HEK293T (cell line): Measurements from ENCODE around the gene SLC9C1.

ENCODE experiments used
- CTCF ChIA-PET: fragments of 350-600 bp; formaldehyde crosslinking; extraction: SDS; loops from one replicate; lab custom pipeline; 2021; ENCODE audit warnings: antibody characterized with exemption, inconsistent platforms; lab: Yijun Ruan, JAX
- POLR2A ChIA-PET: fragments of 350-600 bp; formaldehyde crosslinking; extraction: SDS; loops from one replicate; lab custom pipeline; 2020; ENCODE audit warnings: antibody characterized with exemption, inconsistent platforms; lab: Yijun Ruan, JAX
- DNase-seq: peaks from one replicate; pipeline ENCODE4 v3.0.0; 2012; ENCODE audit warnings: mixed read lengths; ENCODE audit errors: extremely low spot score
- ARNT ChIP-seq: fragments of 450-650 bp; IDR thresholded peaks from 2 replicates; pipeline ENCODE4 v1.6.1; 2017; ENCODE audit warnings: mild to moderate bottlenecking
- BHLHE40 ChIP-seq: fragments of 450-650 bp; IDR thresholded peaks from 2 replicates; pipeline ENCODE4 v1.6.1; 2016; ENCODE audit warnings: mild to moderate bottlenecking, moderate library complexity, borderline replicate concordance
- CTBP1 ChIP-seq: fragments of 450-650 bp; IDR thresholded peaks from 2 replicates; pipeline ENCODE4 v1.6.1; 2016; ENCODE audit warnings: borderline replicate concordance
- ELF4 ChIP-seq: fragments of 450-650 bp; IDR thresholded peaks from 2 replicates; pipeline ENCODE4 v1.6.1; 2017; ENCODE audit warnings: antibody characterized with exemption
- FOXA1 ChIP-seq: fragments of 450-650 bp; IDR thresholded peaks from 2 replicates; pipeline ENCODE4 v1.6.1; 2016; ENCODE audit warnings: mild to moderate bottlenecking
- FOXK2 ChIP-seq: fragments of 450-650 bp; IDR thresholded peaks from 2 replicates; pipeline ENCODE4 v1.6.1; 2016; ENCODE audit warnings: mild to moderate bottlenecking
- FOXM1 ChIP-seq: fragments of 450-650 bp; IDR thresholded peaks from 2 replicates; pipeline ENCODE4 v1.6.1; 2017; ENCODE audit warnings: mild to moderate bottlenecking, borderline replicate concordance
- HDGF ChIP-seq: fragments of 450-650 bp; IDR thresholded peaks from 2 replicates; pipeline ENCODE4 v1.6.1; 2017; ENCODE audit warnings: antibody characterized with exemption, borderline replicate concordance
- L3MBTL2 ChIP-seq: fragments of 450-650 bp; conservative IDR thresholded peaks from 2 replicates; pipeline ENCODE4 v1.6.1; 2016; ENCODE audit warnings: mild to moderate bottlenecking
- LEF1 ChIP-seq: fragments of 450-650 bp; IDR thresholded peaks from 2 replicates; pipeline ENCODE4 v1.6.1; 2017; ENCODE audit warnings: mild to moderate bottlenecking, borderline replicate concordance
- NFRKB ChIP-seq: fragments of 450-650 bp; IDR thresholded peaks from 2 replicates; pipeline ENCODE4 v1.6.1; 2016; ENCODE audit warnings: mild to moderate bottlenecking, moderate library complexity
- SP1 ChIP-seq: fragments of 450-650 bp; IDR thresholded peaks from 2 replicates; pipeline ENCODE4 v1.6.1; 2017
- SUZ12 ChIP-seq: fragments of 450-650 bp; IDR thresholded peaks from 2 replicates; pipeline ENCODE4 v1.6.1; 2016; ENCODE audit warnings: mild to moderate bottlenecking
- TARDBP ChIP-seq: fragments of 450-650 bp; IDR thresholded peaks from 2 replicates; pipeline ENCODE4 v1.6.1; 2016
- ZNF384 ChIP-seq: fragments of 450-650 bp; IDR thresholded peaks from 2 replicates; pipeline ENCODE4 v1.6.1; 2016
- TF ChIP-seq, protein P1 (sequence below): fragments of 450-650 bp; IDR thresholded peaks from 2 replicates; pipeline ENCODE4 v1.6.1; 2016

Gene SLC9C1

DNA sequence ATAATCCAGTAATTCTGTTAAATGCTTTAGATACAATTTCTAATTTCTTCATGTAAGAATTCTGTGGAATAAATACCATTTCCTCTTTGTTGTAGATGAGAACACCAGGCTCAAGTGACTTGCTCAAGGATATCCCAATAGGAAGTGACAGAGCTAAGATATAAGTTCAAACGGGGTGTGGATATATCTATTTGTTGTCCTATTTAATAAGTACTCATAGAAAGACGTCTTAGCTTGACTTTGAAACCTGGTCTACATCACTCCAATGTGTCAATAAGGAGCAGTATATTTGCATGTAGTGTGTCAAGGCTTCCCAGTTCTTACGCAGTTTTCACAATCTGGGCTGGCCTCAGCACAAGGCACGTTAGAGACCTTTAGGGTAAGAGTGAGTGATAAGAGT is 156.2 kb downstream of the SLC9C1 start:
- ChIA-PET POLR2A (no interaction called here), CTCF (interaction anchor here (0.7 to 1.4 kb wide), 2 partner anchors 13 to 28 kb away, joined by 3 to 4 read pairs; no protein-coding TSS in a partner anchor)
- TF ChIP-seq ARNT: no peak
- TF ChIP-seq TARDBP: no peak
- no peak for TF ChIP-seq HDGF
- no peak for TF ChIP-seq NFRKB
- no peak for TF ChIP-seq FOXM1
- TF ChIP-seq L3MBTL2: no peak
- no peak for DNase-seq

DNA sequence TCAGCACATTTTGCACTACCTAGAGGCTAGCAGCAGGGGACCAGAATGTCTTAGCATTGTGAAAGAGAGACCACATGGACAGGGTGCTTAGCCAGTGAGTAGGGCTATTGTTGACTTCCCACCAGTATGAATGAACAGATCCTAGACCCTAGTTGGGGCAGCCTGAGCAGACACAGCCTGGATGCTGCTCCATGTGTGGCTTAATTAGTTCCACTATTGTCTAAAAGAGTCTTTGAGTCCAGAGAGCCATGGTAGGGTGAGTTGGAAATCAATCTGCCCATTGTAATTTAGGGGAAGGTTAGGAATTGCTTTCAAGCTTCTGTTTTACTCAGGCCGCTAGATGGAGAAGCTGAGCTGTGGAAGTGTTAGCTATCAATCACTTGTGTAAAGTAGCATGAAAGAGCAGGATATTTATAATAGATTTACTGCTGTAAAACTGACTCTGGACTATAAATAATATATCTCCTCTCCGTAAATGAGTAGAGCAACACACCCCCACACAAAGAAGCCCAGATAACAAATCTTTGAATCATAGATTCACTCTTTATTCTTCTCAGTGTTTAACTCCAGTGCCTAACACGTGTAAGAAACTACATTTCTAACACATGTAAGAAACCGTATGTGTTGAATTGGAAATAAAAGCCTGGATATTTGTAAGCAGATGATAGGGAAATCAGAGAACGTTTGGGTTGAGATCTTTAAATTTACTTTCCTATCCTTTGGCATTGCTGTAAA is 156.9 kb downstream of the SLC9C1 start:
- TF ChIP-seq FOXM1 (no peak), ELF4 (no peak)
- TF ChIP-seq, protein P1, sequence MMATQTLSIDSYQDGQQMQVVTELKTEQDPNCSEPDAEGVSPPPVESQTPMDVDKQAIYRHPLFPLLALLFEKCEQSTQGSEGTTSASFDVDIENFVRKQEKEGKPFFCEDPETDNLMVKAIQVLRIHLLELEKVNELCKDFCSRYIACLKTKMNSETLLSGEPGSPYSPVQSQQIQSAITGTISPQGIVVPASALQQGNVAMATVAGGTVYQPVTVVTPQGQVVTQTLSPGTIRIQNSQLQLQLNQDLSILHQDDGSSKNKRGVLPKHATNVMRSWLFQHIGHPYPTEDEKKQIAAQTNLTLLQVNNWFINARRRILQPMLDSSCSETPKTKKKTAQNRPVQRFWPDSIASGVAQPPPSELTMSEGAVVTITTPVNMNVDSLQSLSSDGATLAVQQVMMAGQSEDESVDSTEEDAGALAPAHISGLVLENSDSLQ: peak; percentile 93
- peak; percentile 61 for DNase-seq
- CTCF ChIA-PET: interaction anchor here (0.7 to 1.4 kb wide), 4 partner anchors 12 to 331 kb away, joined by 3 to 4 read pairs (median 3); no protein-coding TSS in a partner anchor
- POLR2A ChIA-PET: no interaction called here

DNA sequence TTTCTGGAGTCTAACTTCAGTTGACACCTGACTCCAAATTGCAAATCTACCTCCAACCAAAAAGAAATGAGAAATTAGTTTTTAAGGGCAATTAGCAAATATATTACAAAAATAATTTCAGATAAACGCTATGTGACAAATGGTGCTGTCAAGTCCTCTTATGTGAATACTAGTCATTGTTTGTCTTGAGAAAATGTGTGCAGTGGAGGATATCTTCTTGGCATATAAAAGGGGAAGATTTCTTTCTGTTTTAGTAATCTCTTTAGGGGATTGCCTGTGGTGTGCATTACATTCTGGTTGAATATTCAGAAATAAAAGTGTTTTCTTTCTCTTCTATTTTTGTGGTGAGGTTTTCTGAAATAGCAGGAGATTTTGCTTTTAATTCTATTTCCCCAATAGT is 158.0 kb downstream of the SLC9C1 start:
- TF ChIP-seq SP1: no peak
- no peak for TF ChIP-seq L3MBTL2
- TF ChIP-seq, protein P1: no peak
- TF ChIP-seq CTBP1: no peak
- TF ChIP-seq HDGF: no peak
- ChIA-PET POLR2A (no interaction called here), CTCF (interaction anchor here (1.3 kb wide), 1 partner anchor 24 kb away, joined by 3 read pairs; no protein-coding TSS in a partner anchor)
- no peak for DNase-seq

DNA sequence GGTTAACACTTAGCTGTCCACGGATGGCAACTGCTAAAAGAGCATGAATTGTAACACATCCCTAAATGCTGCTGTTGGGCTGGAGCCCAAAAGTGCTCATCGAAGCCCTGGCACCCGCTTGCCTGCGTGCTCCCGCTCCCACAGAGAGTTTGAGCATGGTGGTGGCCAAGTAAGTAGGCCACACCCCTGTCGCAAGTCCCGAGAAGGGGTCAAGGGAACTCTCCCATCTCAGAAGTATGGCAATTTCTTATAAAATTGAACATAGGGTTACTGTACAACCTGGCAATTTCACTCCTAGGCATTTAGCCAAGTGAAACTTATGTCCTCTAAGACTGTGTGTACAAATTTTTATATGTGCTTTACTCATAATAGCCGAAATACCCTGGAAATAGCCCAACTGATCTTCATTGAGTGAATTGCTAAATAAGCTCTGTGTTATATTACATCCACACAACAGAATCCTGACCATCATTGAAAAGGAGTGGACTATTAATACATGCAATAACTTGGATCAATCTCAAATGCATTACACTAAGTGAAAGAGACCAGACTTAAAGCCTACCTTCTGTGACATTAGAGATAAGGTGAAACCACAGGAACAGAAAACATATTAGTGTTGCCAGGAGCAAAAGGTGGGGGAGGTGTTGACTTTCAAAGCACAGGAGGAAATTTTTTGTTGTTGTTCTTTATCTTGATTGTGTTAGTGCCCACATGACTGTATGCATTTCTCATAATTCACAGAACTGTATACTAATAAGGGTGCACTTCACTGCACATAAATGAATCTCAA is 159.5 kb downstream of the SLC9C1 start:
- ChIA-PET CTCF (no interaction called here), POLR2A (no interaction called here)
- no peak for DNase-seq

DNA sequence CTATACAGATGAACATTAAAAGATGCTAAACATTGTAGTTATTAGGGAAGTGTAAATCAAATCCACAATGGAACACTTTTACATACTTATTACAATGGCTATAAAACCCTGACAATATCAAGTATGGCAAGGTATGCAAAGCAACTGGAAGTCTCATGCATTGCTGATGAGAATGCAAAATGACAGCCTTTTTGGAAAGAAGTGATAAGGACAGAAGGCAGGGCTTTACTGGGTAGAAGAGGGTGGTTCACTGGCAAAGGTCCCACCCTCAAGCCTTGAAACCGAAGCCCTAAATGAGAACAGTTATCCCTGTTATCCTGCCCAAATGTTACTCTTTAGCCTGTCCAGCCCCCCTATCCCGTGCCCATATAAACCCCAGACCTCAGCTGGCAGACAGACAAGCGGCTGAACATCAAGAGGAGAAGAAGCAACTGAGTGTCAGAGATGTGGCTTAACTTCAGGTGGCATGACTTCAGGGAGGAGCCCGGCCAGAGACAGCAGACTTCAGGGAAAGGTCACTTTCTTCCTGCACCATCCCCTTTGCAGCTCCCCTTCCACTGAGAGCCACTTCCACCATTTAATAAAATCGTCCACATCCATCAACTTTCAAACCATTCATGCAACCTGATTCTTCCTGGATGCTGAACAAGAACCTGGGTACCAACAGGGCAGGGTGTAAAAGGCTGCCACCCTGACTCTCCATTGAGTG is 160.2 kb downstream of the SLC9C1 start:
- no peak for DNase-seq
- TF ChIP-seq LEF1 (no peak), SP1 (no peak), SUZ12 (no peak), BHLHE40 (no peak), CTBP1 (no peak)
- CTCF ChIA-PET: no interaction called here
- POLR2A ChIA-PET: no interaction called here

More for the DNA sequence above, 159.5 kb downstream of the SLC9C1 start:
- TF ChIP-seq ARNT (no peak), NFRKB (no peak), FOXK2 (no peak), ELF4 (no peak)
- TF ChIP-seq, protein P1: no peak

DNA sequence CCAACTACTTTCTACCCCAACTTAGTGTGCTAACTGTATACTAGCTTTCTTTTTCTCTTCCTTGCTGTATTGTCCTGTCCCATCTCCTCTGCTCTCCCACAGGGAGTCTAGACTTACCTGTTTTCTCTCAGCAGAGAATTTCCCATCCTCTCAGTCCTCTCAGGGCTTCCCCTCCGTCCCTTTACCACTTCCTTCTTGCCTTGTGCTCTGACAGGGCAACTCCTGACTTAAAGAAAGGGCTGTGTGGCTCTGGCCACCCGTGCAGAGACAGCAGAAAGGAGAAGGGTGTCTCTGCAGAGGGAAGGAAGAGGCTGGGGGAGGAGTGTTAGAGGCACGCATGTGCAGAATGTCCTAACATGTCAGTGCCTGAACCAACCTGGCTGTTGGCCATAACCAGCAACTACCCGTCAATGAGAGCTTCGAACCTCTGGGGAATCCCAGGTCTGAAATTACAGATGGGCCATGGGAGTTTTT is 161.0 kb downstream of the SLC9C1 start, which contains the start of gene GCSAM:
GCSAM (minus strand) TSS at position 274 of the 474 bp plus-strand sequence; CDS start at position 146, 128 bp downstream.
- CTCF ChIA-PET: no interaction called here
- TF ChIP-seq FOXM1 (no peak), FOXK2 (no peak), HDGF (no peak), TARDBP (no peak), L3MBTL2 (no peak), CTBP1 (no peak), FOXA1 (no peak), BHLHE40 (no peak), SUZ12 (no peak), ZNF384 (no peak), ELF4 (no peak), NFRKB (no peak), LEF1 (no peak), SP1 (no peak)
- TF ChIP-seq, protein P1: no peak
- POLR2A ChIA-PET: no interaction called here
- DNase-seq: no peak
